ENCODE data around the gene PVALB.

The PVALB gene

DNA sequence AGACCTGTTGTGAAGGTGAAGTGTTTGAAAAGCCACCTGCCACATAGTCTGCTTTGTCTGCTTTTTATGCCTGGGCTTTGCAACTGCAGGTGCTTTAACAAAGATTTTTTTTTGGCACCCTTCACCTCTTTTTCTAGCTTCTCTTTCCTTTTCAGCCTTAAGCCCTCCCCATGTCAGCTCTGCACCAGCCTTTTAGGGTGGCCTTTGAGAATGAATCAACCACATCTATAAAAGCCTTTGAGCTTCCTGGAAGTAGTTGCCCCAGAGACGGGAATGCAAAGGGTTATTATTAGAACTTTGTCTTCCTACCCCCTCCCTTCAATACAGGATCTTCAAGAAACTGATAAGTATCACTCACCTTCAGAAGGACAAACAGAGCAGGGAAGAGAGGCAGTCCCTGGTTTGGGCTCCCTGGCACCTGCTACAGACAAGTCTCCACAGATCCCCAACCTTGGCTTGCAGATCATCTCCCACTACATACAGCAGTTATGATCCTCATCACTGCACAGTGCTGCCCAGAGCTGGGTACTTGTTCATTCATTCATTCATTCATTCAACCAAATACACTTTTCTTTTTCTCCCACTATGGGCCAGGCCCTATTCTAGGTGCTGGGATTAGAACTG, 8.0 kb downstream of the PVALB start:
- no peak for DNase-seq (ENCODE audit: low read depth)
- no peak overlapping the region for H3K4me3 ChIP-seq (ENCODE audit: control insufficient read depth, low read depth, low read length)
- TF ChIP-seq, protein P1, sequence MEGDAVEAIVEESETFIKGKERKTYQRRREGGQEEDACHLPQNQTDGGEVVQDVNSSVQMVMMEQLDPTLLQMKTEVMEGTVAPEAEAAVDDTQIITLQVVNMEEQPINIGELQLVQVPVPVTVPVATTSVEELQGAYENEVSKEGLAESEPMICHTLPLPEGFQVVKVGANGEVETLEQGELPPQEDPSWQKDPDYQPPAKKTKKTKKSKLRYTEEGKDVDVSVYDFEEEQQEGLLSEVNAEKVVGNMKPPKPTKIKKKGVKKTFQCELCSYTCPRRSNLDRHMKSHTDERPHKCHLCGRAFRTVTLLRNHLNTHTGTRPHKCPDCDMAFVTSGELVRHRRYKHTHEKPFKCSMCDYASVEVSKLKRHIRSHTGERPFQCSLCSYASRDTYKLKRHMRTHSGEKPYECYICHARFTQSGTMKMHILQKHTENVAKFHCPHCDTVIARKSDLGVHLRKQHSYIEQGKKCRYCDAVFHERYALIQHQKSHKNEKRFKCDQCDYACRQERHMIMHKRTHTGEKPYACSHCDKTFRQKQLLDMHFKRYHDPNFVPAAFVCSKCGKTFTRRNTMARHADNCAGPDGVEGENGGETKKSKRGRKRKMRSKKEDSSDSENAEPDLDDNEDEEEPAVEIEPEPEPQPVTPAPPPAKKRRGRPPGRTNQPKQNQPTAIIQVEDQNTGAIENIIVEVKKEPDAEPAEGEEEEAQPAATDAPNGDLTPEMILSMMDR (conservative IDR thresholded peaks at IDR 0.05; ENCODE audit: control insufficient read depth, insufficient read depth, low read depth, low read length) = no peak

DNA sequence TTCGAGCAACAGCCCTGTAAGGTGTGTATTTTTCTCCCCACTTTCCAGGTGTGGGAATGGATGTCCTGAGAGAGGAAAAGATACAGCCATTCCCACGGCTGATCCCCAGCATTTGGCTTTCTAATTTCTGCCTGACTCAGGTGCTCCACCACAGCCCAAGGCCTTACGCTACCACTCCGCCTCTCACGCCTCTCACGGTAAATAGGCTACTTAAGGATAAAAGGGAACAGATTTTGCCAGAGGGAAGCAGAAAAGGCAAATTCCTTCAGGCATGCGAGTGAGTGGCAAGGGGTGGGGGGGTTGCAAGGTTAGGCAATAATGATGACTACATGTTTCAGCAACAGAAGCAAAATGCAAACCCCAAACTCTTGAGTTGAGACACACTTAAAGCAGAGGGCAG, 9.2 kb downstream of the PVALB start:
- TF ChIP-seq, protein P1 (conservative IDR thresholded peaks at IDR 0.05; ENCODE audit: control insufficient read depth, insufficient read depth, low read depth, low read length) = no peak
- H3K4me3 ChIP-seq (ENCODE audit: control insufficient read depth, low read depth, low read length) = no peak overlapping the region
- DNase-seq (ENCODE audit: low read depth) = no peak

DNA sequence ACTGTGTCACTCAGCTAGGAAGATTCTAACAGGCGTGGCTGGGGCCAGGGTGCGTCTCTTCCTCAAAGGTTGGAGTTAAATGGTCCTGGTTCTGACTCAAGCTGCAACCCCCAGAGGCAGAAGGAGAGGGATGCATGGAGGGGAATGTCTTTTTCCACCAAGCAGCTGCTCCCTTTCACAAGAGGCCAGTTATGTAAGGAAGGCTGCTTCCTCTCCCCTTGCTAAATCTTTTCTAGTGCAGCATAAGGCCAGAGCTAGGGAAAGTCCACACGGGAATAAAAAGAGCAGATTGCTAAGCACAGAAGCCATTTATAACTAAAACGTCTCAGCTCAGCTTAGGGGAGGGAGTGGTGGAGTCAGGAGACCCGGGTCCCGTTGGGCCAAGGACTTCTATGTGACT, 10.0 kb downstream of the PVALB start:
- no peak overlapping the region for H3K4me3 ChIP-seq (ENCODE audit: control insufficient read depth, low read depth, low read length)
- TF ChIP-seq, protein P1 (conservative IDR thresholded peaks at IDR 0.05; ENCODE audit: control insufficient read depth, insufficient read depth, low read depth, low read length) = no peak
- DNase-seq (ENCODE audit: low read depth) = no peak

DNA sequence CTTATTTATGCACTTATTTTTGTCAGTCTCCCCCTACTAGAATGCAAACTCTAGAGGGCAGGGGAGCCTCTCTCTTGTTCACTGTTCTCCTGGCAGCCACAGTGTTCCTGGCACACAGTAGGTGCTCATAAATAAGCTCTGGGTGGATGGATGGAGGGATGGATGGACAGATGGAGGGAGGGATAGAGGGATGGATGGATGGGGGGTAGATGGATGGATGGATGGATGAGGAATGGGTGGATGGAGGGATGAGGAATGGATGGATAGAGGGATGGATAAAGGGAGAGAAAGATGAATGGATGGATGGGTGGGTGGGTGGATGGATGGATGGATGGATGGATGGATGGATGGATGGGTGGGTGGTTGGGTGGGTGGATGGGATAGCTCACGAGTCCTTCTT, 13.5 kb downstream of the PVALB start:
- TF ChIP-seq, protein P1 (conservative IDR thresholded peaks at IDR 0.05; ENCODE audit: control insufficient read depth, insufficient read depth, low read depth, low read length) = no peak
- DNase-seq (ENCODE audit: low read depth) = no peak
- no peak overlapping the region for H3K4me3 ChIP-seq (ENCODE audit: control insufficient read depth, low read depth, low read length)

DNA sequence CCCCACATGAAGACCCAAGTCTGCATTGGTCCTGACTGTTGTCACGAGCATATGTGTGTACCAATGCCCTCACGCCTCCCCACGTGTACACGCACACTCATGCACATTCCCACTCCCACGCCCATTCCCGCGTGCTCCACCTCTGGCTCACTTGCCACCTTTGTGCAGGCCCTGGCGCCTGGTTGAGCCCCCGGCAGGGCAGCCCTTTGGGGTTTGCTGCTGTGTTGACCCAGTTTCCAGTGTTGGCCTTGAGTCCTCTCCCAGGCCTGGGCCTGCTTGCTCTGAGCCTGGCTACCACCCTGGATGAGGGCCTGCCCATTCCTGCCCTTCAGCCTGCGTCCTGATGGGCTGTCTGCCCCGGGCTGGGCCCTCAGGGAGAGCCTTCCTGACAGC, 18.2 kb downstream of the PVALB start:
- DNase-seq (ENCODE audit: low read depth) = no peak
- no peak overlapping the region for H3K4me3 ChIP-seq (ENCODE audit: control insufficient read depth, low read depth, low read length)
- TF ChIP-seq, protein P1 (conservative IDR thresholded peaks at IDR 0.05; ENCODE audit: control insufficient read depth, insufficient read depth, low read depth, low read length) = no peak

DNA sequence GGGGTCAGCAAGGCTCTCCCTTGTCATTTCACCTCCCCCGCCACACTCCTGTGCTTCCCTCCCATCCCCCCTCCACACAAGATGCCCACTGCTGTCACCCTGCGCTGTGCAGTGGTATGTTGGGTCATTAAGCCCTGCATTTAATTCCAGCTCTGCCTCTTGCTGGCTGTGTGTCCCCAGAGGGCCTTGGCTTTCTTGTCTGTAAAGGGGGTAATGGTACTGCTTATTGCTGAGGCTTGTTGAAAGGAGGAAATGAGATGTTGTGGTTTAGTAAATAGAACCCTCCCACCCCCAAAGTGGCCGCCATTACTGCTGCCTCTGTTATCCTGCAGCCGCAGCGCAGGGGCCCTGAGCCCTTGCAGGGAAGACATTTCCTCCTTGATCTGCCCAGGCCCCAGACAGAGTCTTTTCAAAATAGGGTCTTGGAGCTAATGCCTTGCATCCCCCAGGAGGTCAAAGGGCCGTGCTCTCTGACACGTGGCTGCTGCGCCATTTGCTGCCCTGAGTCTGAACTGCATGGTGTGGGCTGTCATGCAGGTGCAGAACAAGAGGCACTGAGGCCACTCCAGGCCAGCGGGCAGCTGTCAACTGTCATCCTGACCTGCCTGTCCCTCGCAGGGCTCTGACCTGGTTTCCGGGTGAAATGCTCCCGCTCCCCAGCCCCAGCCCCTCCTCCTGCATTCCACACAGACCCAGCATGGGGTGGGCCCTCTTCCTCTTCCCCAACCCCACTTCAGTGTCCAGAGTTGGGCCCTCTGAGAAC, 18.7 kb downstream of the PVALB start:
- TF ChIP-seq, protein P1 (conservative IDR thresholded peaks at IDR 0.05; ENCODE audit: control insufficient read depth, insufficient read depth, low read depth, low read length) = no peak
- H3K4me3 ChIP-seq (ENCODE audit: control insufficient read depth, low read depth, low read length) = no peak overlapping the region
- DNase-seq (ENCODE audit: low read depth) = no peak
